ENCODE results near the gene RBM26. TPM values are rescaled to one million over a fixed set of nuclear protein-coding genes. Genes with fewer than 3 reads are reported as not detected.
"Not testable (repeated sequence)": the region's sequence is repeated elsewhere in the genome, so short reads cannot be mapped to it uniquely, and the experiment has no call there.

RBM26 gene
- total RNA-seq, 3 donors from 2014 or later (not counting 1 experiment from before 2014, with no cell fraction given), result 59.3 to 70.3 (median 66.5) TPM

- Mint-ChIP-seq H3K9me3 (no peaks in the 10 kb centered on the region), H3K27me3 (ENCODE audit: low read depth in 2 of 2) (no peaks in the 10 kb centered on the region), H3K4me1 (no peaks in the 10 kb centered on the region), H3K27ac (no peak overlapping the region), H3K36me3 (peaks cover 27% of the 10 kb centered on the region), H3K4me3 (no peak overlapping the region)
- no peak for ATAC-seq
- Histone ChIP-seq H3K9me3 (ENCODE audit: control insufficient read depth, insufficient read depth, low read length) (no peaks in the 10 kb centered on the region), H3K4me1 (ENCODE audit: control insufficient read depth, insufficient read depth, low read length) (no peaks in the 10 kb centered on the region), H3K36me3 (ENCODE audit: control insufficient read depth, insufficient read depth, low read length) (peaks cover 64% of the 10 kb centered on the region), H3K27me3 (ENCODE audit: control insufficient read depth, insufficient read depth, low read length) (no peaks in the 10 kb centered on the region), H3K4me3 (ENCODE audit: low read length) (no peak overlapping the region), H3K27ac (ENCODE audit: low read length) (no peak overlapping the region)
- intact Hi-C loops (cut with micrococcal nuclease), result no loop called here
- 99% methylated on average over 3 of the region's 3 CpGs for WGBS (ENCODE audit: insufficient coverage)
- TF ChIP-seq CTCF (IDR thresholded peaks at IDR 0.05), result no peak
- DNase-seq, result no peak
Observed at GRCh38 chr13:79354285-79354684, 51.8 kb downstream of the RBM26 start.

GRCh38 chr13:79353693-79354092, 52.4 kb downstream of the RBM26 start:
- Histone ChIP-seq H3K27me3 (ENCODE audit: control insufficient read depth, insufficient read depth, low read length) (no peaks in the 10 kb centered on the region), H3K9me3 (ENCODE audit: control insufficient read depth, insufficient read depth, low read length) (no peaks in the 10 kb centered on the region), H3K4me1 (ENCODE audit: control insufficient read depth, insufficient read depth, low read length) (no peaks in the 10 kb centered on the region), H3K4me3 (ENCODE audit: low read length) (no peak overlapping the region), H3K36me3 (ENCODE audit: control insufficient read depth, insufficient read depth, low read length) (peaks cover 62% of the 10 kb centered on the region), H3K27ac (ENCODE audit: low read length) (no peak overlapping the region)
- H3K4me1 Mint-ChIP-seq, result no peaks in the 10 kb centered on the region
- WGBS (ENCODE audit: insufficient coverage), result no CpG with 5 or more reads among the region's 2 CpGs
- no peaks in the 10 kb centered on the region for H3K9me3 Mint-ChIP-seq
- H3K36me3 Mint-ChIP-seq, result peaks cover 27% of the 10 kb centered on the region
- no peak for ATAC-seq
- no peak overlapping the region for H3K4me3 Mint-ChIP-seq
- DNase-seq, result no peak
- H3K27me3 Mint-ChIP-seq (ENCODE audit: low read depth in 2 of 2), result no peaks in the 10 kb centered on the region
- no peak for TF ChIP-seq CTCF (IDR thresholded peaks at IDR 0.05)
- H3K27ac Mint-ChIP-seq, result no peak overlapping the region
- intact Hi-C loops (cut with micrococcal nuclease), result no loop called here

- ATAC-seq, result no peak
- intact Hi-C loops (cut with micrococcal nuclease), result no loop called here
- H3K36me3 ChIP-seq (ENCODE audit: control insufficient read depth, insufficient read depth, low read length), result peaks cover 59% of the 10 kb centered on the region
- Mint-ChIP-seq H3K36me3 (peaks cover 27% of the 10 kb centered on the region), H3K27ac (peak overlapping the region in 1 of 2 donors; percentile 79), H3K27me3 (ENCODE audit: low read depth in 2 of 2) (no peaks in the 10 kb centered on the region), H3K4me1 (peaks cover 10 to 11% of the 10 kb centered on the region in 2 donors), H3K9me3 (no peaks in the 10 kb centered on the region), H3K4me3 (no peak overlapping the region)
- no peaks in the 10 kb centered on the region for H3K27me3 ChIP-seq (ENCODE audit: control insufficient read depth, insufficient read depth, low read length)
- H3K27ac ChIP-seq (ENCODE audit: low read length), result no peak overlapping the region
- no peak for DNase-seq
- H3K9me3 ChIP-seq (ENCODE audit: control insufficient read depth, insufficient read depth, low read length), result no peaks in the 10 kb centered on the region
- no peak for TF ChIP-seq CTCF (IDR thresholded peaks at IDR 0.05)
- no peaks in the 10 kb centered on the region for H3K4me1 ChIP-seq (ENCODE audit: control insufficient read depth, insufficient read depth, low read length)
- H3K4me3 ChIP-seq (ENCODE audit: low read length), result no peak overlapping the region
Observed at GRCh38 chr13:79352107-79352506, 53.9 kb downstream of the RBM26 start.

GRCh38 chr13:79349608-79350007, 56.4 kb downstream of the RBM26 start:
- ATAC-seq; H3K27me3 Mint-ChIP-seq (ENCODE audit: low read depth in 2 of 2); H3K27me3 ChIP-seq (ENCODE audit: control insufficient read depth, insufficient read depth, low read length); H3K4me3 ChIP-seq (ENCODE audit: low read length); DNase-seq; H3K27ac ChIP-seq (ENCODE audit: low read length); H3K4me3 Mint-ChIP-seq; H3K9me3 Mint-ChIP-seq; intact Hi-C loops (cut with micrococcal nuclease); H3K9me3 ChIP-seq (ENCODE audit: control insufficient read depth, insufficient read depth, low read length); H3K4me1 ChIP-seq (ENCODE audit: control insufficient read depth, insufficient read depth, low read length); H3K27ac Mint-ChIP-seq: not testable (repeated sequence)
- peaks cover 54% of the 10 kb centered on the region for H3K36me3 ChIP-seq (ENCODE audit: control insufficient read depth, insufficient read depth, low read length)
- Mint-ChIP-seq H3K36me3 (peaks cover 16% of the 10 kb centered on the region), H3K4me1 (peaks cover 11 to 19% of the 10 kb centered on the region in 2 donors)
- 96% methylated on average over 10 of the region's 10 CpGs for WGBS (ENCODE audit: insufficient coverage)

All from natural killer cell (primary cell).